22Rv1 (cell line): ENCODE measurements around the gene UMODL1.

ENCODE experiments used
- ZFX ChIP-seq: fragments of 450-650 bp; IDR thresholded peaks from 2 replicates; pipeline ENCODE4 v1.6.1; 2017; ENCODE audit warnings: antibody characterized with exemption, borderline replicate concordance
- TF ChIP-seq, protein P1 (sequence below): fragments of 450-650 bp; IDR thresholded peaks from 2 replicates; pipeline ENCODE4 v1.5.1; 2017; ENCODE audit warnings: mild to moderate bottlenecking

DNA sequence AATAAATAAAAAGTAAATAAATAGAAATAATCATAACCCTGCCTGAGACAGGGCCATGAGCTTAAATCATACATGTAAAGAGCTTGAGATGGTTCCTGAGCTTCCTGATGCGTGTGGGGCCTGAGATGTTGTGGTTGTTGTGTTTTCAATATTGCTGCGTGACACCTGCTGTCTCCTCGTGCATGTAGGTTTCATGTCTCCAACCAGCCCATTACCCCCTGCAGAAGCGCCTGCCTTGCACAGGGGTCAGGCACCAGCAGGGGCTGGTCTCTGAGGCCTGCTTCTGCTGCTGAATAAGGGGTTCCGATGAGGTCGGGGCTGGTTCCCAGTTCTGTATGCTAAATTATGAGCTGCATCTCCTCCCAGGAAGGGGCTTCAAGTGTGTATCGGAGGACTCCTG lies 15.9 kb downstream of the UMODL1 start:
- TF ChIP-seq, protein P1, sequence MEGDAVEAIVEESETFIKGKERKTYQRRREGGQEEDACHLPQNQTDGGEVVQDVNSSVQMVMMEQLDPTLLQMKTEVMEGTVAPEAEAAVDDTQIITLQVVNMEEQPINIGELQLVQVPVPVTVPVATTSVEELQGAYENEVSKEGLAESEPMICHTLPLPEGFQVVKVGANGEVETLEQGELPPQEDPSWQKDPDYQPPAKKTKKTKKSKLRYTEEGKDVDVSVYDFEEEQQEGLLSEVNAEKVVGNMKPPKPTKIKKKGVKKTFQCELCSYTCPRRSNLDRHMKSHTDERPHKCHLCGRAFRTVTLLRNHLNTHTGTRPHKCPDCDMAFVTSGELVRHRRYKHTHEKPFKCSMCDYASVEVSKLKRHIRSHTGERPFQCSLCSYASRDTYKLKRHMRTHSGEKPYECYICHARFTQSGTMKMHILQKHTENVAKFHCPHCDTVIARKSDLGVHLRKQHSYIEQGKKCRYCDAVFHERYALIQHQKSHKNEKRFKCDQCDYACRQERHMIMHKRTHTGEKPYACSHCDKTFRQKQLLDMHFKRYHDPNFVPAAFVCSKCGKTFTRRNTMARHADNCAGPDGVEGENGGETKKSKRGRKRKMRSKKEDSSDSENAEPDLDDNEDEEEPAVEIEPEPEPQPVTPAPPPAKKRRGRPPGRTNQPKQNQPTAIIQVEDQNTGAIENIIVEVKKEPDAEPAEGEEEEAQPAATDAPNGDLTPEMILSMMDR = no peak
- TF ChIP-seq ZFX = no peak
